ENCODE data around the gene BCR.

BCR gene

DNA sequence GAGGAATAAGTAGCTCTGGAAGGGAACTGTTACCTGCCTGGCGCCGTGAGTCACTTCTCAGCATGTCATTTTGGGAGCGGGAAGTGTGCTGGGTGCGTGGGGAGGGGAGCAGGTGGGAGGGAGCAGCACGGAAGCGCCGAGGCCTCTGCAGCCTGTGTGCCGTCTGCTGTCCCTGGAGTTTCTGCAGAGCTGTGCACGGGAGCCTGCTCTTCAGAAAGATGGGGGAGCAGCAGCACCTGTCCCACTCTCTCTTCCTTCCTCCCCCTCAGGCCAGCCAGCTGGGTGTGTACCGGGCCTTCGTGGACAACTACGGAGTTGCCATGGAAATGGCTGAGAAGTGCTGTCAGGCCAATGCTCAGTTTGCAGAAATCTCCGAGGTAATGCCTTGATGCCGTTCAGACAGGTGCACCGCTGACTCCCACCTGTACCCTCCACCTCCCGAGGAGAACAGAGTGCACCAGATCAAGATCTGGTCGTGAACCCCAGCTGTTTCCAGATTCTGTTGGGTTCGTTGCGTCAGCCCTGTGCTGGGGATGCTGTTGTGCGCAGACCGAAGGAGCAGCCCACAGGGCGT, 87.9 kb downstream of the BCR start:
- no peak for DNase-seq (ENCODE audit: low read depth)
- TF ChIP-seq, protein P1, sequence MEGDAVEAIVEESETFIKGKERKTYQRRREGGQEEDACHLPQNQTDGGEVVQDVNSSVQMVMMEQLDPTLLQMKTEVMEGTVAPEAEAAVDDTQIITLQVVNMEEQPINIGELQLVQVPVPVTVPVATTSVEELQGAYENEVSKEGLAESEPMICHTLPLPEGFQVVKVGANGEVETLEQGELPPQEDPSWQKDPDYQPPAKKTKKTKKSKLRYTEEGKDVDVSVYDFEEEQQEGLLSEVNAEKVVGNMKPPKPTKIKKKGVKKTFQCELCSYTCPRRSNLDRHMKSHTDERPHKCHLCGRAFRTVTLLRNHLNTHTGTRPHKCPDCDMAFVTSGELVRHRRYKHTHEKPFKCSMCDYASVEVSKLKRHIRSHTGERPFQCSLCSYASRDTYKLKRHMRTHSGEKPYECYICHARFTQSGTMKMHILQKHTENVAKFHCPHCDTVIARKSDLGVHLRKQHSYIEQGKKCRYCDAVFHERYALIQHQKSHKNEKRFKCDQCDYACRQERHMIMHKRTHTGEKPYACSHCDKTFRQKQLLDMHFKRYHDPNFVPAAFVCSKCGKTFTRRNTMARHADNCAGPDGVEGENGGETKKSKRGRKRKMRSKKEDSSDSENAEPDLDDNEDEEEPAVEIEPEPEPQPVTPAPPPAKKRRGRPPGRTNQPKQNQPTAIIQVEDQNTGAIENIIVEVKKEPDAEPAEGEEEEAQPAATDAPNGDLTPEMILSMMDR (IDR thresholded peaks at IDR 0.05; ENCODE audit: insufficient read depth, low read depth, low read length, missing control alignments) = no peak
- H3K4me3 ChIP-seq (ENCODE audit: low read length) = no peak overlapping the region

DNA sequence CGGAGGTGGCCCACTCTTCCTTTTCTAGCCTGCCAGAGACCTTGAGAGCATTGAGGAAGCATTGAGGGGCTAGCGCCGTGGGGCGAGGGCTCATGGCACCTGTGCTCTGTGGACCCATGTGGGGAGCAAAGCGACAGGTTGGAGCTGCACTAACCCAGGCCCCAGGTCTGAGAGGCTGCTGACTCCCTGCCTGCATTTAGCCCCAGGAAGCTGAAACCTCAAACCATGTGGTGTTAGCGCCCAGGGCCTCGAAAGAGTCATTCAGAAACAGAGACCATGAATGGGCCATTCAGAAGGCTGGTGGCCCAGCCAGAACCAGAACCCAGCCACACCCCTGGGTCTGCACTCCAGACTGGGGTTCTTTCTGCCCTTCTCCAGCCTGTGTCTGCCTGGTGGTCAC, 88.6 kb downstream of the BCR start:
- TF ChIP-seq, protein P1 (IDR thresholded peaks at IDR 0.05; ENCODE audit: insufficient read depth, low read depth, low read length, missing control alignments) = no peak
- no peak overlapping the region for H3K4me3 ChIP-seq (ENCODE audit: low read length)
- DNase-seq (ENCODE audit: low read depth) = no peak

DNA sequence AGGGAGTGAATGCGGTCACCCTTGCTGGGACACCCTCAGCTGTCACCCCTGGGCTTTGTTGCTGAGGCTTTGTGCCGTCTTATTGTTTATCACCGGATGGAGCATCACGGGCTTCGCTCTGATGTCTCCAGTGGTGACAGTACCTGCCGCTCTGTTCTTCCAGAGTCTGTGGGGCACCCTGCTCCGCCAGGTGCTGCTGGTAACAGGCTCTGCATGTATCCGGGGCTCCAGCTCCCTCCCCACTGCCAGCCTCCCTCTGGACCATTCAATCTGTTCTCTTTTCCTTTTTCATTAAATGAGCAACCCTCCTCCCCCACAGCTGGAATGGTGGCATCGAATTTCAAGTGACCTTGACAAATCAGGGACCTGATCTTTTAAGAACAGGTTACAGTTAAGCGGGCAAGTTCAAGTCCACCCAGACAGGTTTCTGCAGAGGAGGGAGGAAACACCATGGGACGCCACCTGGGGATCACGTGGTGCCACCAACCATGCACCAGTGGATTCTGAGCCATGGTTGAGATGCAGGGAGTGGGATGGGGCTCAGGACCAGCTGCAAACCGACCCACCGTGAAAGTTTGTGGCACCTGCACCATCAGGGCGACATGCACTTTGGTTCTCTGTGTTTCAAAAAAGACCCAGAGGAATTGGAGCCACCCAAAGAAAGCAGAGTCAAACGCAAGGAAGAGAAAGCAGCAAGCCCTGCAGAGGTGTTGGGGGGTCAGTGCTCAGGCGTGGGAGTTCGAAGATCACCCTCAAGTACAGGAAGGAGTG, 89.3 kb downstream of the BCR start:
- no peak for DNase-seq (ENCODE audit: low read depth)
- TF ChIP-seq, protein P1 (IDR thresholded peaks at IDR 0.05; ENCODE audit: insufficient read depth, low read depth, low read length, missing control alignments) = no peak
- H3K4me3 ChIP-seq (ENCODE audit: low read length) = no peak overlapping the region

DNA sequence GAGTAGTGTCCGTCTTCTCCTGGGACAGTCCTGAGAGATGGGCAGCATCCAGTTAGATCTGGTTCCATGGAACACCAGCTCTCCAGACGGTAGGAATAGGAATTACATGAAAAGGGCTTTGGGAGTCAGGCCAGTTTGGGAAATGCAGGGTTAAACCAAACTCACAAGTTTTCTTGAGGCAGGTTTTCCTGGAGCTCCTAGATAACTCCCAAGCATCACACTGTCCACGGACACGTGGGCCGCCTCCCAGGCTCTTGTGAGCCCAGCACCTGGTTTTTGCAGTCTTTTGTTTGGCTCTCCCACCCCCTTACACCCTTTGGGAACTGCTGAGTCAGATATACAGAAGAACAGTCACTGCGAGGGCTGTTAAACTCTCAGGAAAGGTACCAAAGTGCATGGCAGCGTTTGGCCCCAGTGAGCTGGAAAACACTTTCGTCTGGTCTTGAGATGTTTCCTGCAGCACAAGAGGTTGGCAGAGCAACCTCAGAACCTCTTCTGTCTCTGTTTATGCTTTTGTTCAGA, 90.0 kb downstream of the BCR start:
- no peak for DNase-seq (ENCODE audit: low read depth)
- no peak overlapping the region for H3K4me3 ChIP-seq (ENCODE audit: low read length)
- TF ChIP-seq, protein P1 (IDR thresholded peaks at IDR 0.05; ENCODE audit: insufficient read depth, low read depth, low read length, missing control alignments) = no peak

DNA sequence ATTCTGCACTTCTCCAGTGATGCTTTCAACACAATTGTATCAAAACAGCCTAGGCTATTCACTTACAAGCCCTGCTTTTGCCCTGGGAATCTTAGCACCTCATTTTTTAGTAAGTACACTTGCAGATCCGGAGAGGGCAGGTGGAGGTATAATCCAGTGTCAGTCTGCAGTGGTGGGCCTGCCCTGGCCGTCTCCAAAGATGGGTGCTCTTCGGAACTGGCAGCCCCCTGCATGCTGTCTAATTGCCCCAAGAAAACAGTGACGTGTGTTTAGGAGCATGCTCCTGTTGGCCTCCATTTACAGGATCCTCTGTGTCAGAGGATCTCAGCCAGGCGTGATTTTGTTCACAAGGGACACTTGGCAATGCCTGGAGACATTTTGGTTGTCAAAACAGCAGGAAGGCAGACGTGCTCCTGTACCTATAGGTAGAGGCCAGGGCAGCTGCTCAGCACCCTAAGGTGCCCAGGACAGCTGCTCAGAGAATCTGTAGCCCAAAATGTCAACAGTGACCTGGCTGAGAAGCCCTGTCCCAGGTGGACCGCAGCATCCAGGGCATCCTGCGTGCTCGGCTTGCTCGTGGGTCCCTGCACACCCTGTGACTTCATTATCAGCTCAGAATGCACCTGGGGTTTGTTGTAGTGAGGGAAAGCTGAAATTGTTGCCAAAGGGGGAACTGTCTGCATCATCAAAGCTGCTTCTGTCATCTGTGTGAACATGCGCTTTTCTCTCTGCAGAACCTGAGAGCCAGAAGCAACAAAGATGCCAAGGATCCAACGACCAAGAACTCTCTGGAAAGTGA, 90.7 kb downstream of the BCR start:
- H3K4me3 ChIP-seq (ENCODE audit: low read length) = no peak overlapping the region
- TF ChIP-seq, protein P1 (IDR thresholded peaks at IDR 0.05; ENCODE audit: insufficient read depth, low read depth, low read length, missing control alignments) = no peak
- no peak for DNase-seq (ENCODE audit: low read depth)

DNA sequence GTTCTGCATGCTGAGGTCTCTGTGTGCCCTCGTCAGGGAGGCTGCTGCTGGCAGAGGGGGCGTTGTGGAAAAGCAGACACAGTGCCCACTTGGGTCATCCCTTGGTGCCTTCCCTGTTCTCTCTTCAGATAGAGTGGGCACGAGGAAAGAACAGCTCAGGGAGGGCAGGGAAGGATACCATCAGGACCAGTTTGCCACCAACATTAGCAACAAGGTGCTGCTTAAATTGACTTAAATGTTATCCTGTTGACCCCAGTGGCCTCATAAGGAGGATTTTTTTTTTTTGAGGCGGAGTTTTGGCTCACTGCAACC, 91.2 kb downstream of the BCR start:
- DNase-seq (ENCODE audit: low read depth) = no peak
- no peak overlapping the region for H3K4me3 ChIP-seq (ENCODE audit: low read length)
- TF ChIP-seq, protein P1 (IDR thresholded peaks at IDR 0.05; ENCODE audit: insufficient read depth, low read depth, low read length, missing control alignments) = no peak

Data from epithelial cell of esophagus (primary cell).